GM12872 (cell line): Measurements from ENCODE around the gene OR7C1.
A peak's percentile ranks its signal among the peaks of the same experiment; 100 is the strongest.

ENCODE experiments used
- TF ChIP-seq, protein P1 (sequence below): IDR thresholded peaks from 3 replicates; pipeline ENCODE4 v1.5.1; 2011; ENCODE audit warnings: low read depth, mild to moderate bottlenecking, low read length, moderate library complexity; ENCODE audit not compliant: insufficient read depth

OR7C1 gene

DNA sequence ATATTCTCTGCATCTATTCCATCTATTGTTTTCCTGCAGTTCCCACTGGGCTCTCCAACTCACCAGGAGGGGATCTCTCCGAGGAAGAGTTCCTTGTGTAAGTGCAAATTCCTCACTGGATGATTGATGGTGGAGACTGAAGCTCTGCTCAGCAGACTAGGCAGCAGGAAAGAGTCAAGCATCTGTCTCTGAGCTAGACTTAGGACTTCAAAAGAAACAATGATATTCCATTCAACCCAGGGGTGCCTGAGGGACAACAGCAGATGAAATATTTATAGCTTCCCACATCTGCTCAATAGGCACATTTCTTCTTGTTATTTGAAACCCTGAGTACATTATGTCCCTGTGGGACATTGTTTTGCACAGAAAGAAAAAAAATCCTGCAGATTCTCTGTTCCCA, at the start of gene OR7C1, which contains the start of gene OR7A5:
OR7C1 (minus strand) TSS at position 175 of the 400 bp plus-strand sequence. CDS start 35,049 bp downstream, outside the sequence.
OR7A5 (minus strand) TSS at position 175 of the 400 bp plus-strand sequence. CDS start 6,944 bp downstream, outside the sequence.
- TF ChIP-seq, protein P1, sequence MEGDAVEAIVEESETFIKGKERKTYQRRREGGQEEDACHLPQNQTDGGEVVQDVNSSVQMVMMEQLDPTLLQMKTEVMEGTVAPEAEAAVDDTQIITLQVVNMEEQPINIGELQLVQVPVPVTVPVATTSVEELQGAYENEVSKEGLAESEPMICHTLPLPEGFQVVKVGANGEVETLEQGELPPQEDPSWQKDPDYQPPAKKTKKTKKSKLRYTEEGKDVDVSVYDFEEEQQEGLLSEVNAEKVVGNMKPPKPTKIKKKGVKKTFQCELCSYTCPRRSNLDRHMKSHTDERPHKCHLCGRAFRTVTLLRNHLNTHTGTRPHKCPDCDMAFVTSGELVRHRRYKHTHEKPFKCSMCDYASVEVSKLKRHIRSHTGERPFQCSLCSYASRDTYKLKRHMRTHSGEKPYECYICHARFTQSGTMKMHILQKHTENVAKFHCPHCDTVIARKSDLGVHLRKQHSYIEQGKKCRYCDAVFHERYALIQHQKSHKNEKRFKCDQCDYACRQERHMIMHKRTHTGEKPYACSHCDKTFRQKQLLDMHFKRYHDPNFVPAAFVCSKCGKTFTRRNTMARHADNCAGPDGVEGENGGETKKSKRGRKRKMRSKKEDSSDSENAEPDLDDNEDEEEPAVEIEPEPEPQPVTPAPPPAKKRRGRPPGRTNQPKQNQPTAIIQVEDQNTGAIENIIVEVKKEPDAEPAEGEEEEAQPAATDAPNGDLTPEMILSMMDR, result no peak

DNA sequence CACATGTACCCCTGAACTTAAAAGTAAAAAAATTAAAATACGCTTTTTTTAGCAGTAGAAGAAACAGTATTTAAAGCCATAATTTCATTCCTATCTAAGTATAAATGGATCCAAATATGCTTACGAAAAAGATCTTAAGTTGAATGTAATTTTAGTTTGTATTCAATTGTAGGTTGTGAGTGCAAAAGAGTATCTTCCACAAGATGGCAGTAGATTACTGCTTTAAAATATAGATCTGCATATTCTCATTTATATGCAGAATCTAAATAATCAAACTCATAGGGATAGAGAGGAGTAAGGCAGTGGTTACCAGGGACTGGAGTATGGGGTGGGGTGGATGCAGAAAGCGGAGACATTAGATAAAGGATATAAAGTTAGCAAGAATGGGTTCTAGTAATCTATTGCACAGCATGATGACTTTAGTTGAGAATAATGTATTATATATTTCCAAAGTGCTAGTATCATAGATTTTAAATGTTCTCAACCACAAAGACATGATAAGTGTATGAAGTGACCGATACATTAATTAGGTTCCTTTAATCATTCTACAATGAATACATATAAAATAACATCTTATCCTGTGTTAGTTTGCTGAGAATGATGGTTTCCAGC, 36.7 kb upstream of the OR7C1 start:
- TF ChIP-seq, protein P1, result peak; percentile 39; the same call in 1 of the 3 replicates

DNA sequence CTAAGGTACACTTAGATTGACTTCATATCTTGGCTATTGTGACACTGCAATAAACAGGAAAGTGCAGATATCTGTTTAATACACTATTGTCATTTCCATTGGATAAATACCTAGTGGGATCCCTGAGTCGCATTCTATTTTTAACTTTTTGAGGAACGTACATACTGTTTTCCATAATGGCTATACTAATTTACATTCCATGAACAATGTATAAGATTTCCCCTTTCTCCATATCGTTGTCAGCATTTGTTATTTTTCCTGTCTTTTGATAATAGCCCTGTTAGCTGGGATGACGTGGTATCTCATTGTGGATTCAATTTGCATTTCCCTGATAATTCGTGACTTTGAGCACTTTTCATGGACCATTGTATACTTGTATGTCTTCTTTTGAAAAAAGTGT, 33.5 kb upstream of the OR7C1 start:
- TF ChIP-seq, protein P1, result no peak

DNA sequence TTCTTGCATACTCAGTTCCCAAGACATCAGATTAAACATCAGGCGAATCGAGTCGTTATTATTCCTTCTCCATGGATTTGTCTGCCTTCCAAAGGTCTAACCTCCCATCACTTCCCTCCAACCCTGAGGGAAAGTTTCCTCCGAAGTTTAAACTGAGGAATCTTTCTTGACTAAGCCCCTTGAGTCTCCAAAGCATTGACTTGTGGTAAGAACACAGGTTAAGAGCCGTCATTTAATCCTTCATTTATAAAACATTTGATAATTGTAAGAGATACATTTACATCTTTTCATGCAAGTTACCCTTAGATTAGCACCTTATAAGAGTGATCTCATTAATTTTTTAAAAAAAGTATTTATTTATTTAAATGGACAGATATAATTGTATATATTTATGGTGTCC, 13.8 kb upstream of the OR7C1 start, which contains the start of gene OR7A10:
OR7A10 (minus strand) TSS at position 101 of the 400 bp plus-strand sequence. CDS start 7,045 bp downstream, outside the sequence.
- TF ChIP-seq, protein P1, result no peak

DNA sequence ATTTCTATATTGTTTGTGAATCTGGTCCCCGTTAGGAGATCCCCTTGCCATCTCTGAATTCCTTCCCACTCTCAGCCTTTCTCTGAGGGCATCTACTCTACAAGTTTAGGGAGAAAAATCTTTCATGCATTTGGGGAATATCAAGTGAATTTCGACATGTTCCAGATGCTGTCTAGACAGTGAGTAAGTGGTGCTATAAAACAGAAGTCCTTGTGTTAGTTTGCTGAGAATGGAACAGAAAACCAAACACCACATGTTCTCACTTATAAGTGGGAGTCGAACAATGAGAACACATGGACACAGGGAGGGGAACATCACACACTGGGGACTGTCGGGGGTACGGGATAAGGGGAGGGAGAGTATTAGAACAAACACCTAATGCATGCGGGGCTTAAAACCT, 8.6 kb upstream of the OR7C1 start:
- TF ChIP-seq, protein P1, result no peak

DNA sequence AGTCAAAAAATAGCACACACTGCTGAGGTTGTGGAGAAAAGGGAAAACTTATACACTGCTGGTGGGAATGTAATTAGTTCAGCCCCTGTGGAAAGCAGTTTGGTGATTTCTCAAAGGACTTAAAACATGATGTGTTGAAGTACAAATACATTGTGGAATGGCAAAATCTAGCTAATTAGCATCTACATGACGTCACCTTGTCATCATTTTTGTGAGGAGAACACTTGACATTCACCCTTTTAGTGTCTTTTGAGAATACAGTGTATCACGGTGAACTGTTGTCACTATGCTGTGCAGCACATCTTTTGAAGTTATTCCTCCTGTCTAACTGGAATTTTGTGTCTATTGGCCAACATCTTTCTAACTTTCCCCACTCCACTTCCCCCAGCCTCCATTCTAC, 8.2 kb upstream of the OR7C1 start:
- TF ChIP-seq, protein P1, result no peak

DNA sequence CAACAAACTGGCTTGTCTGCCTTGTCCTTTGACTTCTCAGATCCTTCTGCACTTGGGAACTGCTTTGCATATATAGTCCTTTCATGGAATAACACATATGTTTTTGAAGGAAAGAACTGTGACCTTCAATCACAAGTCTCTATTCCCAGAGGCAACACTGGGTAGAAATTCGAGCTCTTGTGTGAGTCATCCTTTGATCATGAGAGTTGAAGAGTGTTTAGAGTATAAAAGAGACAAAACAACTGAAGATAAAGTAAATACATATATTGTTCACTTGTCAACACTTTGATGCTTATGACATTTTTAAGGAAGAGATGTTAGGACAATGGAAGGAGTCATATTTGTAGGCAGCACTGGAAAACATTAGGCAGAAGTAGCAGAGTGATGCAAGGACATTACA, 5.2 kb upstream of the OR7C1 start:
- TF ChIP-seq, protein P1, result no peak
